Fibroblast of lung (primary cell): Measurements from ENCODE around the gene MYCL. TPM values are rescaled to one million over a fixed set of nuclear protein-coding genes. Genes with fewer than 3 reads are reported as not detected.

Experiments used
- DNase-seq, 2 donors: peaks; one replicate each; pipeline versions ENCODE4 v3.0.0 to v3.0.0-alpha.2; 2010; ENCODE audit warnings: low read depth in 2 of 2
- H2AFZ ChIP-seq: 2 replicates; pipeline ENCODE4 v1.5.1; 2012; ENCODE audit warnings: low read length, control low read depth, inconsistent platforms
- H3K27ac ChIP-seq: 2 replicates; pipeline ENCODE4 v1.5.1; 2011; ENCODE audit warnings: low read length, control low read depth; ENCODE audit not compliant: insufficient read depth
- H3K27me3 ChIP-seq: 2 replicates; pipeline ENCODE4 v1.5.1; 2011; ENCODE audit warnings: mild to moderate bottlenecking, low read length; ENCODE audit not compliant: control insufficient read depth, insufficient read depth
- H3K36me3 ChIP-seq: 2 replicates; pipeline ENCODE4 v1.5.1; 2011; ENCODE audit warnings: low read length; ENCODE audit not compliant: control insufficient read depth, insufficient read depth
- H3K4me1 ChIP-seq: 2 replicates; pipeline ENCODE4 v1.5.1; 2011; ENCODE audit warnings: low read length; ENCODE audit not compliant: control insufficient read depth, insufficient read depth; ENCODE audit errors: extremely low read depth
- H3K4me2 ChIP-seq: 2 replicates; pipeline ENCODE4 v1.5.1; 2011; ENCODE audit warnings: low read length, control low read depth; ENCODE audit not compliant: insufficient read depth; ENCODE audit errors: extremely low read depth
- H3K4me3 ChIP-seq, 4 experiments: fragments of 200-600 bp in 1 of 4; sonication (generic) in 1 of 4; replicated peaks in 1 of 4; 2 replicates each; pipeline ENCODE4 v1.5.1; 2011 to 2016; ENCODE audit warnings: low read length in 4 of 4, low read depth in 3 of 4, mild to moderate bottlenecking in 3 of 4, control low read depth in 2 of 4, inconsistent platforms in 1 of 4, mixed read lengths in 1 of 4; ENCODE audit not compliant: insufficient read depth in 1 of 4; ENCODE audit errors: control extremely low read depth in 1 of 4
- H3K79me2 ChIP-seq: 2 replicates; pipeline ENCODE4 v1.5.1; 2012; ENCODE audit warnings: mild to moderate bottlenecking, low read length, inconsistent platforms; ENCODE audit not compliant: control insufficient read depth, insufficient read depth
- H3K9ac ChIP-seq: 2 replicates; pipeline ENCODE4 v1.5.1; 2011; ENCODE audit warnings: mild to moderate bottlenecking, low read length, control low read depth; ENCODE audit not compliant: insufficient read depth
- H3K9me3 ChIP-seq: 2 replicates; pipeline ENCODE4 v1.5.1; 2012; ENCODE audit warnings: low read depth, low read length; ENCODE audit not compliant: control insufficient read depth, insufficient read depth
- H4K20me1 ChIP-seq: 2 replicates; pipeline ENCODE4 v1.5.1; 2011; ENCODE audit warnings: low read length; ENCODE audit not compliant: control insufficient read depth, insufficient read depth; ENCODE audit errors: extremely low read depth
- EZH2 ChIP-seq: IDR thresholded peaks from 2 replicates; pipeline ENCODE4 v1.5.1; 2012; ENCODE audit warnings: low read length, control low read depth, mild to moderate bottlenecking; ENCODE audit errors: missing control alignments
- polyA plus RNA-seq, 2 donors: library from polyadenylated mRNA; depleted of rRNA in 1 of 2; stranded (reverse) in 1 of 2; unstranded in 1 of 2; fragments of >200 nt; gene quantifications; 2 replicates each; pipeline ENCODE4 v1.2.1, GENCODE V29; 2011 to 2012; ENCODE audit warnings: missing spikeins in 1 of 2
- total RNA-seq: library from RNA; depleted of rRNA; stranded (reverse); fragments of >200 nt; gene quantifications from 2 replicates; pipeline ENCODE4 v1.2.1, GENCODE V29; 2014
- TF ChIP-seq, protein P1 (sequence below), 2 donors: IDR thresholded peaks in 1 of 2; conservative IDR thresholded peaks in 1 of 2; 1 replicate in 1 of 2; 2 replicates in 1 of 2; pipeline ENCODE4 v1.5.1; 2011 to 2012; ENCODE audit warnings: low read length in 2 of 2, control low read depth in 1 of 2, inconsistent platforms in 1 of 2, low read depth in 1 of 2, mild to moderate bottlenecking in 1 of 2

The MYCL gene
- total and polyA plus RNA-seq, 2 donors (not counting 1 experiment from before 2014, with no cell fraction given): under 0.01 to 0.09 TPM

DNA sequence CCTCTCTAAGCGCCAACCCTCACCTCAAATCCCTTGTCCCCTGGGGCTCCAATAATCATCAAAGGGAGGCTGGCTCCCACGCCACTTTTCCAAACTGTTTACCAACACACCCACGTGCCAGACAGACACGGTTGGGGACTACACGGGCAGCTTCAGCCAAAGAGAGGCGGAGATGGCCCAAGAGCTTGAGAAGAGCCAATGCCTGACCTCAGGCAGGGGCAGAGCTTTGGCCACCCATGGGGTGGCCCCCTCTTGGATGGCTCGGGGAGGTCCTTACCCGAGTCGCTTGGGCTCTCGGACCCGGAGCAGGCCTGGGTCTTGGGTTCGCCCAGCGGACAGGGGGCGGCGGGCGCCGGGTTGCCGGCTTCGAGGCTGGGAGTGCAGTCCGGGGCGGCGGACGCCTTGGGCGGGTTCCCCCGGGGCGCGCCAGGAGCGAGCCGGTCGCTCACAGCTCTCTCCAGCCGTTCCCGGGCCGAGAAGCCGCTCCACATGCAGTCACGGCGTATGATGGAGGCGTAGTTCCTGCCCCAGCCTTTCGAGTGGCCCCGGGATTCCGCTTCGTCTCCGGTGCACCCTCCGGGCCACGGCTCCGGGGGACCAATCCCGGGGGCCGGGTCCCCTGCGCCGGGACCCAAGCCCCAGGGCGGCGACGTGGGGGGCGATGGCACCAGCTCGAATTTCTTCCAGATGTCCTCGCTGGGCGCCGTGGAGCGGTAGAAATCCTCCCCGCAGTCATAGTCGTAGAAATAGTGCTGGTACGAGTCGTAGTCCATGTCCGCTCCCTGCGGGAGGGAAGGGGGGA is 854 bp downstream of the MYCL start:
- H3K4me1 ChIP-seq: no peaks in the 10 kb centered on the region
- H3K27ac ChIP-seq: no peak overlapping the region
- peak overlapping the region; percentile 35 for H2AFZ ChIP-seq
- no peaks in the 10 kb centered on the region for H3K9me3 ChIP-seq
- H3K4me2 ChIP-seq: peak overlapping the region; percentile 90
- peaks cover 41% of the 10 kb centered on the region for H3K27me3 ChIP-seq
- no peak for DNase-seq
- H3K36me3 ChIP-seq: no peaks in the 10 kb centered on the region
- peak; percentile 74 for TF ChIP-seq EZH2
- TF ChIP-seq, protein P1, sequence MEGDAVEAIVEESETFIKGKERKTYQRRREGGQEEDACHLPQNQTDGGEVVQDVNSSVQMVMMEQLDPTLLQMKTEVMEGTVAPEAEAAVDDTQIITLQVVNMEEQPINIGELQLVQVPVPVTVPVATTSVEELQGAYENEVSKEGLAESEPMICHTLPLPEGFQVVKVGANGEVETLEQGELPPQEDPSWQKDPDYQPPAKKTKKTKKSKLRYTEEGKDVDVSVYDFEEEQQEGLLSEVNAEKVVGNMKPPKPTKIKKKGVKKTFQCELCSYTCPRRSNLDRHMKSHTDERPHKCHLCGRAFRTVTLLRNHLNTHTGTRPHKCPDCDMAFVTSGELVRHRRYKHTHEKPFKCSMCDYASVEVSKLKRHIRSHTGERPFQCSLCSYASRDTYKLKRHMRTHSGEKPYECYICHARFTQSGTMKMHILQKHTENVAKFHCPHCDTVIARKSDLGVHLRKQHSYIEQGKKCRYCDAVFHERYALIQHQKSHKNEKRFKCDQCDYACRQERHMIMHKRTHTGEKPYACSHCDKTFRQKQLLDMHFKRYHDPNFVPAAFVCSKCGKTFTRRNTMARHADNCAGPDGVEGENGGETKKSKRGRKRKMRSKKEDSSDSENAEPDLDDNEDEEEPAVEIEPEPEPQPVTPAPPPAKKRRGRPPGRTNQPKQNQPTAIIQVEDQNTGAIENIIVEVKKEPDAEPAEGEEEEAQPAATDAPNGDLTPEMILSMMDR (conservative IDR thresholded peaks at IDR 0.05 in 1 of 2, IDR thresholded peaks at IDR 0.05 in 1 of 2; ENCODE audit: low read depth in 1 of 2, low read length in 2 of 2): no peak
- no peaks in the 10 kb centered on the region for H4K20me1 ChIP-seq
- H3K79me2 ChIP-seq: no peaks in the 10 kb centered on the region
- peak overlapping the region; percentile 34 to 62 (median 44) for H3K4me3 ChIP-seq
- H3K9ac ChIP-seq: no peak overlapping the region

DNA sequence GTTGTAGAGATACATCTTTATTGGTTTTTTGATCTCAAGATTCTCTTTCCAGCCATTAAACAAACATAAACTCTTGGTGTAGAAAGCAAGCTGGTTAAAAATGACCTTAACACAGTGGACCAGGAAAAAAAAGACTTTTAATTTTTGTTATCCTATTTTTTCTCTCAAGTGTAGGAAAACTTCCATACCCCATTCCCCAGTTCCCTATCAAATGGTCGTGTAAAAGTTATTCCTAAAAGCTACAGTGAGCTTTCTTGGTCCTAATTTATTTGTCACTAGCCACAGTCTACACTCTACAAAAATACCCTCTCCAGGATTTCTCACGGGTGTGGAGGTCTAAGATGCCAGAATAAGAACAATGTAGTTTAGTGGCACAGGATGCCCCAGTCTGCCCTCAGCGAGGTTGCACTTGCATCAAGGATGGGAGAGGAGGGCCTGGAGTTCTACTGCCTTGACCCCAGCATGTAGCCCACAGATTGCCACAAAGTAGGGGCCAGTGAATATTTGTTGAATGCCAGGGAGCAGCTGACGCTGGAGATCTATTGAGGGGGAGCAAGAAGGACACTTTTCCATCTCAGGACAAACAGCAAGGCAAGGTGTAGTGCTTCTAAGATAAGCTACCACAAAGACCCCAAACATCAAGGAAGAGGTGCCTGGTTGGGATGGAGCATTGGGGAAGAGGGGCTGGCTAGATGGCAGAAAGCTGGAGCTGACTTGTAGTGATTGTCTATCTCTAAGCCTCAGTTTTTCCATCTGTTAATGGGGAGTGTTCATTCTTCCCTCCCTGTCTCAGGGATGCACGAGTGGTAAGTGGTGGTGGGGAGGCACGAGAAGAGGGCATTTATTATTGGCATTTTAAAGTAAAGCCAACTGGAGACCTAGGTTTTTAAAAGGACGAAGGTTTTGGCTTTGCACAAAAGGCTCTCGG is 1.8 kb downstream of the MYCL start:
- TF ChIP-seq, protein P1 (conservative IDR thresholded peaks at IDR 0.05 in 1 of 2, IDR thresholded peaks at IDR 0.05 in 1 of 2; ENCODE audit: low read depth in 1 of 2, low read length in 2 of 2): no peak
- no peak for TF ChIP-seq EZH2
- Histone ChIP-seq H4K20me1 (no peaks in the 10 kb centered on the region), H3K36me3 (no peaks in the 10 kb centered on the region), H3K9ac (no peak overlapping the region), H3K79me2 (no peaks in the 10 kb centered on the region), H2AFZ (no peak overlapping the region), H3K27ac (no peak overlapping the region), H3K4me3 (no peak overlapping the region), H3K4me1 (no peaks in the 10 kb centered on the region), H3K9me3 (no peaks in the 10 kb centered on the region), H3K27me3 (peaks cover 43% of the 10 kb centered on the region), H3K4me2 (no peak overlapping the region)
- no peak for DNase-seq
